Hindlimb muscle (tissue), 1 donor: Measurements from ENCODE around the gene PDGFA. TPM values are rescaled to one million over a fixed set of nuclear protein-coding genes. Genes with fewer than 3 reads are reported as not detected.

Experiments
- DNase-seq: peaks from one replicate; pipeline ENCODE4 v3.0.0-alpha.2; 2013
- polyA plus RNA-seq: library from polyadenylated mRNA; unstranded; fragments of 120-200 nt; gene quantifications from one replicate; pipeline ENCODE4 v1.2.1, GENCODE V29; 2013; ENCODE audit not compliant: insufficient read length

PDGFA gene
- polyA plus RNA-seq, 1 donor, result 33.2 TPM

DNA sequence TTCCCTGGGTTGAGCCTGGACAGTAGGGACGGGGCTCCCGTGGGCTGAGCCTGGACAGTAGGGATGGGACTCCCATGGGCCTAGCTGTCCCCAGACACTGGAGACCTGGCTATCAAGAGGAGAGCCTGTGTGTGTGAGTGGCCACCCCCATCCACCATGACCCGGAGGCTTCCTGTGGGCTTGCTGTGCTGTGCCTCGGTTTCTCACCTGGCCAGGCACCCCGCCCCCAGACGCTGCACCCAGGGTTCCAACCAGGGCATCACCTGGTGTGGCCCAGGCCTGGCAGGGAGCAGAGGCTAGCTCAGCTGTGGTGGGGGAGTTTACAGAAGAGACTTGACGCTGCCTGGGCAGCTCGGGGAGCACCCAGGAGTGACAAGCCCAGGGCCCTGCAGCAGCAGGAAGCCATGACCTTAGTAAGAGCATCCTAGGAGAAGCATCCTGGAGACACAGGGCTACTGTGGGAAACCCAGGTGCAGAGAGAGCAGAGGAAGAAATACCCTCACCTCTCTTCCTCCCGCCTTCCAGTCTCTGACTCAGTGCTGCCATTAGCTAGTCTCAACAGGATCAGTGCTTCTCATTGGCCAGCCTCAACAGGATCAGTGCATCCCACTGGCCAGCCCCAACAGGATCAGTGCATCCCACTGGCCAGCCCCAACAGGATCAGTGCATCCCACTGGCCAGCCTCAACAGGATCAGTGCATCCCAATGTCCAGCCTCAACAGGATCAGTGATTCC, 61.0 kb downstream of the PDGFA start:
- DNase-seq, result no peak

DNA sequence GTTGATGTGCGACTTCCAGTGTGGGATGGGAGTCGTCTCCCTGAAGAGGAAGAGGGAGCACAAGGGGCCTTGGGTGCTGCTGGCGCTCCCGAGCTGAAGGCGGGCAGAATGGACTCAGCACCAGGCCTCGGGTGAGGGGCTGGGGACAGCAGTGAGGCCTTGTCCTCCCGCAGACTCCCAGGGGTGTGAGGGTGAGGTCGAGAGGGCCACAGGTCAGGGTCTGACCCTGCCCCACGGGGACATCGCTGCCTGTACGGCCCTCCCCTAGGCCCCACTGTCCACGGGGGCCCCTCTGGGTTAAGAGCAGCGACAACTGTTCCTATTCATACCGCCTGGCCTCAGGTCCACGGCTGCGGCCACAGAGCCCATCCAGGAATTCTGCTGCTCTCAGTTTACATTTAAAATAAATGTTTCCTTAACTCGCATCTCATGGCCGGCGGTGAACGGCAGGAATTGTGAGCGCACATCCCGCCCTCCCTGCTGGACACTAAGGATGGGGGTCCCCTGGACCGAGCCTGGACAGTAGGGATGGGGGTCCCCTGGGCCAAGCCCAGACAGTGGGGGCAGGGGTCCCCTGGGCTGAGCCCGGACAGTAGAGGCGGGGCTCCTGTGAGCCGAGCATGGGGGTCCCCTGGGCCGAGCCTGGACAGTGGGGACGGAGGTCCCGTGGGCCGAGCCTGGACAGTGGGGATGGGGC, 61.7 kb downstream of the PDGFA start:
- no peak for DNase-seq

DNA sequence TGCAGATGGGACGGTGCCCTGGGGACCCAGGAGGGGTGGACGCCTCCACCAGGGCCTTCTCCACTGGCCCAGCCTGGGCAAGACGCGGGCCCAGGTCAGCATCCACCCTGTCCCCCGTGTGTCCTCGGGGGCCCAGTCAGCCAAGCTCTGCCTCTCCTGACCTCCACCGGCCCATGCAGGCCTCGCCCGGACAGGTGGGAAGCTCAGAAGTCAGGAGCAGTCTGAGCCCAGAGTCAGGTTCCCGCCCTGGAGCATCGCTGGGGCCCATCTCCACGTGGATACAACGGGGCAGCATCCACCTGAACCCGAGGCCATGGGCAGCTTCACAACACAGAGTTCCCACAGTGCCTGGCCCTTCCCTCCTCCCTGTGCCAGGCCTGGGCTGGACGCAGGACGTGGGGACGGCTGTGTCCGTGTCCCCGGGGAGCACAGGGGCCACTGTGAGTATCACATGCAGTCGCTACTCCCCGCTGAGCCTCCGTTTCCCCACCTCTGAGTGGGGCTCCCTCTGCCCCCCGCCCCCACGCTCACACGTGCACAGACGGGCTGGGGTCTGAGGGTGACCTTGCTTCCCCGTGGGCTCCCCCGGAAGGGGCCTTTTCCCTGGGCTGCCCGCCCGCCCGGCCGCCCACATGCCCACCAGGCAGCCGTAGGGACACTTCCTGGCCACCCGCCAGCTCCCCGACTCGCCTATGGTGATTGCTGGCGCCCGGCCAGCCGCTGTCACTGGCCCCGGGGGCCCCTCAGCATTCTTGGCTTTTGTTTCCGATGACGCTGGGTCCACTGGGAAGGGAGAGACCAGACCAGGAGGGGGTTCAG, 64.3 kb downstream of the PDGFA start:
- DNase-seq, result no peak

DNA sequence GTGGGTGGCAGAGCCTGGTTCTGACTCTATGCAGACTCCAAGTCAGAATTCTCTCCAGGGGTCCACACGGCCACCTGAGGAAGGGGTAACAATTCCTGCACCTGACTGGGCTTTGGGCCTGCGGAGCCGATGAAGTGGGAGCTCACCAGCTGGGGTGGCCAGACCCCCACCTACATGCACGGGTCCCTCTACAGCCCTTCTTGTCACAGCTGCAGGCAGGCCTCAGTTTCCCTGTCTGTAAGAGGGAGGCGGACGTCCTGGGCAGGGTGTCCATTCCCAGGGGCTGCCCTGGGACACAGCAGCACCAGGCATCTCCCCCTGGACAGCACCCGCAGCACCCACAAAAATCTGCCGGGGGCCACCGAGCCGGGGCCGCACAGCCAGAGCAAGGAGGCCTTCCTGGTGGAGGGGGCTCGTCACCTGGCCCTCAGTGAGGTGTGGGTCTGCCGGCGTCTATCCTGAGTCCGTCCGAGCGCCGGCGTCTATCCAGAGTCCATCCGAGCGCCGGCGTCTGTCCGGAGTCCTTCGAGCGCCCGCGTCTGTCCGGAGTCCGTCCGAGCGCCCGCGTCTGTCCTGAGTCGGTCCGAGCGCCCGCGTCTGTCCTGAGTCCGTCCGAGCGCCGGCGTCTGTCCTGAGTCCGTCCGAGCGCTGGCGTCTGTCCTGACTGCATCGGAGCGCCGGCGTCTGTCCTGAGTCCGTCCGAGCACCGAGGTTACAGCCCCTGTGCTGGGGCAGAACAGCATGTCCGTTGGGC, 65.1 kb downstream of the PDGFA start:
- no peak for DNase-seq

DNA sequence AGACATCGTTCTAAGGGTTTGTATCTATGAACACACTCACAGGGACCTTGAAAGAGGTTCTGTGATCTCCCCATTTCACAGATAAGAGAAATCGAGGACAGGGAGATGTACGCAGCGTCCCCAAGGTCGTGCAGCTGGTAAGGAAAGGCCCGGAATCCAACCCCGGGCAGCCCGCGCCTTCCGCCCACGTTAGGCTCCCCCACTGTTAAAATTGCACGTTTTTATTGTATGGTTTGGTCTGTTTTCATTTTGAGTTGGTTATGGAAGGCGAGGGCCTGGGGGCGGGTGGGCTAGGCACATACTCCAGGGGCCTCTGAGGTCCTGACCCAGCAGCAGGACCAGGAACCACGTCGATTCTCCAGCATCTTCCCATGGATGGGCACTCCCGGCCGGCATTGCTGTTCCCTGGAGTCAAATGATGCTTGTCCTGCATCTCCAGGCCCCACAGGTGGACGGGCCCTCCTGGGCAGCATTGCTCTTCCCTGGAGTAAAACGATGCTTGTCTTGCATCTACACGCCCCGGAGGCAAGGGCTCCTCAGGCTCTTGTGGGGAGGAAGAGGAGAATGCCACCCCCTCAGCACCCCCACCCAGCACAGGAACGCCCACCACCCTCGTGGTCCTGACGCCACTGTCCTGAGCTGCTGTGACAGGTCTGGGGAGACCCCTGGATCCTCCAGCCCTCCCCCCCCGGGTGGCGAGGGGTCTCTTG, 65.9 kb downstream of the PDGFA start:
- DNase-seq, result no peak

DNA sequence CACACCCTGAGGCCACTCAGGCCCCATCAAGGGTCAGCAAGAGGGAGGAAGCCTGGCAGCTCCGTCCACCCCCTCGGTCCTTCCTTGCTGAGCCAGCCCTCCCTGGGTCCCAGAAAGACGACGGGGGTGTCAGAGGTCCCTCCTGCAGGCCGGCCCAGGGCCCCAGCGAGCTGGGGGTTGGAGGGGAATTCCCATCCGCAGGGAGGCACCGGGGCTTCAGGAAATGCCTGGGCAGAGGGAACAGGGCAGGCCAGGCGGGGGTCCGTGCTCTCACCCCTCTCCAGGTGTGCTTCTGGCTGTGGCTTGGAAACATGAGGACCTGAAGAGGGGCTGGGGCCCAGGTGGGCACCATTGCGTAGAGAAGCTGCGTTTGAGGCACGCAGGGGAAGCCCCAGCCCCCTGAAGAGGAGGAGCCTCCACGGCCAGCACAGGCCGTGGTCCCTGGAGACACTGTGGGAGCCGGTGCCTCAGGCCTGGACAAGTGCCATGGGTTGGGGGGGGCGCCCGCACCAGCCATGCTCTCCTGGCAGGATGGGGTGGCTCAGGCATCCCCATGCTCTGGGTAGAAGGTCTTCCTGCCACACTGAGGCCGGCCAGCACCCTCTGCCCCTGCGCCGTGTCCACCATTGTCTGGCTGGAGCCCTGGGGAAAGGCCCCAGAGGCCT, 66.7 kb downstream of the PDGFA start:
- no peak for DNase-seq

DNA sequence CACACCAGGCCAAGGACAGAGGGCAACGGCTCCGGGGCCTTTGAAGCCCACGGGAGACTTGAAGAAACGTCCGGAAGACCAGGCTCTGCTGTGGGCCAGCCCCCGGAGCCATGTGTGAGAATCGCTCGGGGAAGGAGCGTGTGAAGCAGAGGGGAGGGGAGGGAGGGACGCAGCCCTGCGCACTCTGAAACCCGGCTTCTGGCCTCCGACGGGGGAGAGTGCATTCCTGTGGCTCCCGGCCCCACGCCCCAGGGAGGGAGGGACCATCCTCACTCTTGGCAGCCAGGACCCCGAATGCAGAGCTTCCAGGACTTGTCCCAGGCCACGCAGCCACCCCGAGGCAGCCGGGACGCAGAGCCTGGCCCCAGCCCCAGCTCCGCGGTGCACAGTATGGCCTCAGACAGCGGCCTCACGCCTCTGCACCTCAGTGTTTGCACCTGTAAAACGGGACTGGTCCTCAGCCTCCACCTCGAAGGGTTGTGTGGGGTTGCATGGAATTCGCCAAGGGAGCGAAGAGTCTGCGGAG, 67.4 kb downstream of the PDGFA start:
- DNase-seq, result no peak

DNA sequence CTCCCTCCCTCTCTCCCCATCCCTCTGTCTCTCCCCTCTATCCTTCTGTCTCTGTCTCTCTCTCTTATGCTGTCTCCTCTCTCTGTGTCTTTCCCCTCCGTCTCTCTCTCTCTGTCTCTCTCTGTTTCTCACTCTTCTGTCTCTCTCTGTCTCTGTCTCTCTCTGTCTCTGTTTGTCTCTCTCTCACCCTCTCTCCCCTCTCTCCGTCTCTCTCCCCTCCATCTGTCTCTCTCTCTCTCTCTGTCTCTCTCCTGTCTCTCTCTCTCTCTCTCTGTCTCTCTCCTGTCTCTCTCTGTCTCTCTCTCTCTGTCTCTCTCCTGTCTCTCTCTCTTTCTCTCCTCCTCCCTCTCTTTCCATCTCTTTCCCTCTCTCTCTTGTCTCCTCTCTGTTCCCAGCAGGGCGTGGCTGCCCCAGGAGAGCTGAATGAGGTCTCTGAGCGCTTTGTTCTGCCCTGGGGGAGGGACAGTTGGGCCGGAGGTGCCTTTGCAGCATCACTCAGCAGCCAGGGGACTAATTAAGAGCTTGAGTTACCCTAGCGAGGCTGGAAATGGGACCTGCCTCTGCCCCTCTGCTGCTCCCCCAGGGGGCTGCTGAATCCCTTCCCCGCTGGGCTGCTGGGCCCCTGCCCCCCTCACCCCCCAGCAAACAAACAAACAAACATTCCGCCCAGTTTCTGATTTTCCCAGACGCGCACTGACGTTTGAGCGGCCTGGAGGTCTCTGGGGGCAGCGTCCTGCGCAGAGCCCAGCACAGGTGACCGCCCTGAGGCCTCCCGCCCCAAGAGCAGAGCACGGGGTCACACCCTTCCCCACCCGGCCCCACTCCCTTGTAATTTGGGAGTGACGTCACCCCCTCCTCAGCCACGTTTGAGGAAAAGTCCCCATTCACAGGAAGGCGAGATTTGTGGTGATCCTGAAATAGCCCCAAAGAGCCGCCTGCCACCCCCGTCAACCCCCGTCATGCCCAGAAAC, 68.1 kb downstream of the PDGFA start:
- no peak for DNase-seq

DNA sequence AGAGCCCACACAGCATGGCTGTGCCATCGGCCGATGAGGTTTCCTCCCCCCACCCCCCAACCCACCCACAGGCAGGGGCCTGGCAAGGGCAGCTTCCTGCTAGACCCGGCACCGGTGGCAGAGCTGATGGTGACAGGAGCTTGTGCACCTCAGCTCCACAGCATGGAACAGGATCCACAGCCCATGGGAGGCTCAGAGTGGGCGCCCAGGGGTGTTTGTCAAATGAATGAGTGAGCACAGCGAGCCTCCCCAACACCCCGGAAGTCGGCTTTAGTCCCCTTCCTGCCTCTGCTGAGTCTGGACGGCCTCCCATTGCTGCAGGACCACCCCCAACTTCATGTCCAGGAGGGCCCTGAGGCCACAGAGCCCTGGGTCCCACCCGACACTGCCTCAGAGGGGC, 68.9 kb downstream of the PDGFA start:
- DNase-seq, result no peak

DNA sequence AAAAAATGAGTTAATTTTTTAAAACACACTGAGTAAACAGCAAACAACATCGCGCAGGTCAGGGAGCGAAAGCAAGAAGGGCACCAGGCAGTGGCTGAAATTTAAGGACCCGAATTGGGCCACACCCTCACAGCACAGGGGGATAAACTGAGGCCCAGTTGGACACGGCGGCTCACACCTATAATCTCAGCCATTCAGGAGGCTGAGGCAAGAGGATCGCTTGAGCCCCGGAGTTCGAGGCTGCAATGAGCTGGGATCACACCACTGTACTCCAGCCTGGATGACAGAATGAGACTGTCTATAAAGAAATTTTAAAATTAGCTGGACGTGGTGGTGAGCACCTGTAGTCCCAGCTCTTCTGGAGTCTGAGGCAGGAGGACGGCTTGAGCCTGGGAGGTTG, 69.6 kb downstream of the PDGFA start:
- no peak for DNase-seq

DNA sequence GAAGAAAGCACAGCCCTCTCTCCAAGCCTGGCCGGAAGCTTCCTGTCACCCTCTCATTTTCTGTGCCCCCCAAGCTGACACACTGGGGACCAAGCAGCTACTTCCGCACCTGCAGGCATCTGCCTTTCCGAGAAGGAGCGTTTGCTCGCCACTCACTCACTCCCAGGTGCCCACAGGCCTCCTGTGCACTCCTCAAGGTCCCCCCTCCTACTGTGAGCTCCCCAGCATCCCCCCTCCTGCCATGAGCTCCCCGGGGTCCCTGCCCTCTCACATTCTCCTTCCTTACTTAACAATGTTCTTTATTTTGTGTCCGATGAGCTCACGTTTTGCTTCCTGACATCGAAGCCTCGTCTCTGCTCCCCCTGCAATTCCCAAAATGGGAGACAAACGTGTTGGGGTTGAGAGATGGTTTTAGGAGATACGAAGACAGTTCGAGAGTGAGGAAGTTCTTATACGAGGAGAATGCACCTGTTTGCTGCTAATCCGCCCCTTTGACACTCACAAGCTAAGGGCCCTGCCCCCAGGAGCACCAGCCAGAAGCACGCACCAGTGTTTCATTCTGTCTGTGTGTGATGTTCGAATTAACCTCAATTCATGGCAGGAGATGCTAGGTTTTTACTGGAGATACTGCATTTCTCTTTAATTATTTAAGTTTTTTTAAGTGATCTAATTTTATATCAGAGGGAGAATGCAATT, 70.2 kb downstream of the PDGFA start:
- DNase-seq, result no peak

DNA sequence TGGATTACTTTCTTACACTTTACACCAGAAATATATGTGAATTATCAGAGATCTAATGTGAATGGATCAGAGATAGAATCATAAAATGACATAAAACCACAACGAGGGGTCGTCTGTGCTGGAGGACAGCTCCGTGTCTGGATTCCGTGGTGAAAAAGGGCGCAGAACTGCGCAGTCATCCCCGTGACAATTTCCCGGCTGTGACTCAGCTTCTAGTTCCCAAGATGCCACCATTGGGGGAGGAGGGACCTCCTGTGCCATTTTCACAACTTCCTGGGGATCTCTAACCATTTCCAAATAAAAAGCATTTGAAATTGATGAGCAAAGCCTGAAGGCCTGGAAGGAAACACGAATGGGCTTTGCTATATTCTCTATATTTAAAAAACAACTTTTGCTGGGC, 72.1 kb downstream of the PDGFA start:
- DNase-seq, result no peak

Other genes starting within 250 kb of the PDGFA start
- not detected for gene FOXL3, start 229.7 kb downstream of the PDGFA start, polyA plus RNA-seq
- 31.6 TPM for gene DNAAF5, start 206.9 kb upstream of the PDGFA start, polyA plus RNA-seq
- 35.7 TPM for gene PRKAR1B, start 207.4 kb upstream of the PDGFA start, polyA plus RNA-seq